ENCODE results near the gene FGF9. TPM values are rescaled to one million over a fixed set of nuclear protein-coding genes. Genes with fewer than 3 reads are reported as not detected.

Gene FGF9
- total RNA-seq, 1 experiment from 2014 or later: not detected

- no peak overlapping the region for H3K4me2 ChIP-seq (ENCODE audit: low read length)
- H3K79me2 ChIP-seq (ENCODE audit: low read length): no peaks in the 10 kb centered on the region
- no peak overlapping the region for H3K9ac ChIP-seq (ENCODE audit: low read length)
- no TSS peak for BruUV-seq (replicated peaks)
- no peak overlapping the region for H3K4me3 ChIP-seq (ENCODE audit: low read length)
- H3K27ac ChIP-seq (ENCODE audit: low read length): no peak overlapping the region
- peaks cover 48% of the 10 kb centered on the region for H3K27me3 ChIP-seq (ENCODE audit: low read length)
- H4K20me1 ChIP-seq (ENCODE audit: low read length): no peaks in the 10 kb centered on the region
- ChIA-PET POLR2A (ENCODE audit: unreplicated experiment) (no interaction called here), CTCF (no interaction called here)
- no peak for TF ChIP-seq EZH2 (IDR thresholded peaks at IDR 0.05; ENCODE audit: low read length, unreplicated experiment)
- no peak for TF ChIP-seq CTCF (conservative IDR thresholded peaks at IDR 0.05; ENCODE audit: low read depth, low read length)
- TF ChIP-seq EZH2phosphoT487 (IDR thresholded peaks at IDR 0.05; ENCODE audit: borderline replicate concordance, low read length): no peak
- H3K9me3 ChIP-seq (ENCODE audit: low read length): no peaks in the 10 kb centered on the region
- intact Hi-C loops (cut with micrococcal nuclease): no loop called here
- H2AFZ ChIP-seq (ENCODE audit: low read length): no peak overlapping the region
- H3K9me2 ChIP-seq (replicated peaks; ENCODE audit: low read length): no peaks in the 10 kb centered on the region
- H3F3A ChIP-seq (ENCODE audit: low read length, unreplicated experiment): no peaks in the 10 kb centered on the region
- no peaks in the 10 kb centered on the region for H3K36me3 ChIP-seq (ENCODE audit: low read depth, low read length)
- ATAC-seq: no peak
- H3K4me1 ChIP-seq (ENCODE audit: insufficient read depth, low read length): peaks cover 6% of the 10 kb centered on the region
- DNase-seq: no peak
These were observed 17.2 kb downstream of the FGF9 start for GRCh38 chr13:21688056-21688455.

GRCh38 chr13:21689097-21689496 lies 18.2 kb downstream of the FGF9 start:
- TF ChIP-seq CTCF (conservative IDR thresholded peaks at IDR 0.05; ENCODE audit: low read depth, low read length) (no peak), EZH2 (IDR thresholded peaks at IDR 0.05; ENCODE audit: low read length, unreplicated experiment) (no peak), EZH2phosphoT487 (IDR thresholded peaks at IDR 0.05; ENCODE audit: borderline replicate concordance, low read length) (no peak)
- CTCF ChIA-PET: no interaction called here
- intact Hi-C loops (cut with micrococcal nuclease): no loop called here
- Histone ChIP-seq H3K27ac (ENCODE audit: low read length) (no peak overlapping the region), H4K20me1 (ENCODE audit: low read length) (no peaks in the 10 kb centered on the region), H3K9me2 (replicated peaks; ENCODE audit: low read length) (no peaks in the 10 kb centered on the region), H3K9ac (ENCODE audit: low read length) (no peak overlapping the region), H3K4me2 (ENCODE audit: low read length) (no peak overlapping the region), H3F3A (ENCODE audit: low read length, unreplicated experiment) (no peaks in the 10 kb centered on the region), H3K4me3 (ENCODE audit: low read length) (no peak overlapping the region), H2AFZ (ENCODE audit: low read length) (no peak overlapping the region), H3K79me2 (ENCODE audit: low read length) (no peaks in the 10 kb centered on the region), H3K9me3 (ENCODE audit: low read length) (no peaks in the 10 kb centered on the region), H3K4me1 (ENCODE audit: insufficient read depth, low read length) (no peaks in the 10 kb centered on the region), H3K27me3 (ENCODE audit: low read length) (peaks cover 56% of the 10 kb centered on the region), H3K36me3 (ENCODE audit: low read depth, low read length) (no peaks in the 10 kb centered on the region)
- BruUV-seq (replicated peaks): no TSS peak
- ATAC-seq: no peak
- POLR2A ChIA-PET (ENCODE audit: unreplicated experiment): no interaction called here
- no peak for DNase-seq

GRCh38 chr13:21690955-21691354 lies 20.1 kb downstream of the FGF9 start:
- Histone ChIP-seq H3F3A (ENCODE audit: low read length, unreplicated experiment) (no peaks in the 10 kb centered on the region), H3K27ac (ENCODE audit: low read length) (no peak overlapping the region), H3K9ac (ENCODE audit: low read length) (no peak overlapping the region), H3K4me1 (ENCODE audit: insufficient read depth, low read length) (no peaks in the 10 kb centered on the region), H3K27me3 (ENCODE audit: low read length) (peaks cover 67% of the 10 kb centered on the region), H2AFZ (ENCODE audit: low read length) (no peak overlapping the region), H3K4me2 (ENCODE audit: low read length) (no peak overlapping the region), H3K9me2 (replicated peaks; ENCODE audit: low read length) (no peaks in the 10 kb centered on the region), H3K4me3 (ENCODE audit: low read length) (no peak overlapping the region), H3K36me3 (ENCODE audit: low read depth, low read length) (no peaks in the 10 kb centered on the region), H3K9me3 (ENCODE audit: low read length) (no peaks in the 10 kb centered on the region), H4K20me1 (ENCODE audit: low read length) (no peaks in the 10 kb centered on the region), H3K79me2 (ENCODE audit: low read length) (no peaks in the 10 kb centered on the region)
- ATAC-seq (no peak), DNase-seq (no peak)
- ChIA-PET POLR2A (ENCODE audit: unreplicated experiment) (no interaction called here), CTCF (no interaction called here)
- BruUV-seq (replicated peaks): no TSS peak
- TF ChIP-seq EZH2phosphoT487 (IDR thresholded peaks at IDR 0.05; ENCODE audit: borderline replicate concordance, low read length) (no peak), EZH2 (IDR thresholded peaks at IDR 0.05; ENCODE audit: low read length, unreplicated experiment) (no peak), CTCF (conservative IDR thresholded peaks at IDR 0.05; ENCODE audit: low read depth, low read length) (no peak)
- intact Hi-C loops (cut with micrococcal nuclease): no loop called here
